ENCODE results near the gene CAMSAP2.

CAMSAP2 gene

GRCh38 chr1:200892546-200892945, 153.9 kb downstream of the CAMSAP2 start:
- Histone ChIP-seq H3K36me3 (ENCODE audit: control insufficient read depth in 2 of 2, insufficient read depth in 1 of 2, low read length in 2 of 2) (no peaks in the 10 kb centered on the region), H3K4me1 (ENCODE audit: control insufficient read depth, insufficient read depth, low read length) (peaks cover 4% of the 10 kb centered on the region; the same call in 1 of the 2 replicates), H3K4me3 (ENCODE audit: low read depth, low read length) (no peak overlapping the region), H3K27ac (ENCODE audit: extremely low read depth, low read depth, low read length) (no peak overlapping the region), H3K9me3 (ENCODE audit: control insufficient read depth, insufficient read depth, low read depth, low read length) (no peaks in the 10 kb centered on the region)
- ChIA-PET CTCF (no interaction called here), POLR2A (no interaction called here)
- TF ChIP-seq GLIS1 (tag by site-specific recombination; IDR thresholded peaks at IDR 0.05) (peak; percentile 25; the same call in 1 of the 2 replicates), ZIC2 (tag by site-specific recombination; IDR thresholded peaks at IDR 0.05) (peak; percentile 35; the same call in 1 of the 2 replicates), ZNF16 (tag by site-specific recombination; IDR thresholded peaks at IDR 0.05; ENCODE audit: low read depth) (no peak), ZNF248 (tag by site-specific recombination; IDR thresholded peaks at IDR 0.05) (no peak)

GRCh38 chr1:200892958-200893357, 154.3 kb downstream of the CAMSAP2 start:
- no peaks in the 10 kb centered on the region for H3K9me3 ChIP-seq (ENCODE audit: control insufficient read depth, insufficient read depth, low read depth, low read length)
- H3K4me1 ChIP-seq (ENCODE audit: control insufficient read depth, insufficient read depth, low read length), result peaks cover 4% of the 10 kb centered on the region; the same call in 1 of the 2 replicates
- no peak overlapping the region for H3K4me3 ChIP-seq (ENCODE audit: low read depth, low read length)
- no peaks in the 10 kb centered on the region for H3K36me3 ChIP-seq (ENCODE audit: control insufficient read depth in 2 of 2, insufficient read depth in 1 of 2, low read length in 2 of 2)
- no peak for TF ChIP-seq SP7 (tag by site-specific recombination; IDR thresholded peaks at IDR 0.05)
- H3K27ac ChIP-seq (ENCODE audit: extremely low read depth, low read depth, low read length), result no peak overlapping the region
- CTCF ChIA-PET, result interaction anchor here (0.7 kb wide), 1 partner anchor 280 kb away, joined by 3 read pairs; no protein-coding TSS in a partner anchor
- POLR2A ChIA-PET, result no interaction called here

- H3K9me3 ChIP-seq (ENCODE audit: control insufficient read depth, insufficient read depth, low read depth, low read length), result no peaks in the 10 kb centered on the region
- no peak overlapping the region for H3K4me3 ChIP-seq (ENCODE audit: low read depth, low read length)
- TF ChIP-seq ZNF335 (tag by site-specific recombination; conservative IDR thresholded peaks at IDR 0.05) (no peak), ZIC2 (tag by site-specific recombination; IDR thresholded peaks at IDR 0.05) (peak; percentile 52; the same call in 1 of the 2 replicates), ZNF23 (tag by site-specific recombination; IDR thresholded peaks at IDR 0.05; ENCODE audit: borderline replicate concordance) (no peak), PATZ1 (tag by site-specific recombination; IDR thresholded peaks at IDR 0.05) (0 out of 2 replicates have a peak, but pooled peaks have one; percentile 13), ZNF175 (tag by site-specific recombination; IDR thresholded peaks at IDR 0.05) (no peak)
- CTCF ChIA-PET, result interaction anchor here (0.7 kb wide), 1 partner anchor 281 kb away, joined by 3 read pairs; no protein-coding TSS in a partner anchor
- H3K27ac ChIP-seq (ENCODE audit: extremely low read depth, low read depth, low read length), result no peak overlapping the region
- peaks cover 4% of the 10 kb centered on the region; the same call in 1 of the 2 replicates for H3K4me1 ChIP-seq (ENCODE audit: control insufficient read depth, insufficient read depth, low read length)
- no peaks in the 10 kb centered on the region for H3K36me3 ChIP-seq (ENCODE audit: control insufficient read depth in 2 of 2, insufficient read depth in 1 of 2, low read length in 2 of 2)
- POLR2A ChIA-PET, result no interaction called here
Observed at GRCh38 chr1:200893411-200893901, 154.8 kb downstream of the CAMSAP2 start.

- ChIA-PET CTCF (interaction anchor here (1.1 kb wide), 1 partner anchor 131 kb away, joined by 4 read pairs; no protein-coding TSS in a partner anchor), POLR2A (interaction anchor here (0.6 kb wide), 1 partner anchor 29 kb away, joined by 3 read pairs; no protein-coding TSS in a partner anchor)
- Histone ChIP-seq H3K4me1 (ENCODE audit: control insufficient read depth, insufficient read depth, low read length) (peaks cover 4% of the 10 kb centered on the region; the same call in 1 of the 2 replicates), H3K9me3 (ENCODE audit: control insufficient read depth, insufficient read depth, low read depth, low read length) (no peaks in the 10 kb centered on the region), H3K36me3 (ENCODE audit: control insufficient read depth in 2 of 2, insufficient read depth in 1 of 2, low read length in 2 of 2) (peaks cover 0 to 11% of the 10 kb centered on the region in 2 experiments; a peak in 1 of 3 replicates), H3K27ac (ENCODE audit: extremely low read depth, low read depth, low read length) (no peak within 1 kb of the TSS), H3K4me3 (ENCODE audit: low read depth, low read length) (no peak within 1 kb of the TSS)
- peak; percentile 76 for TF ChIP-seq SCRT2 (tag by site-specific recombination; IDR thresholded peaks at IDR 0.05)
- no peak for TF ChIP-seq ZNF510 (tag by site-specific recombination; IDR thresholded peaks at IDR 0.05; ENCODE audit: insufficient replicate concordance)
Observed at GRCh38 chr1:200894712-200895442, 156.2 kb downstream of the CAMSAP2 start, which contains the start of gene INAVA. Gene INAVA, plus strand, starts transcription at chr1:200894900. Its CDS starts 3,501 bp downstream, at chr1:200898401.
